H9 (cell line): ENCODE results near the gene COX7A2L. TPM values are rescaled to one million over a fixed set of nuclear protein-coding genes. Genes with fewer than 3 reads are reported as not detected.

ENCODE experiments used
- DNase-seq: peaks from one replicate; pipeline ENCODE4 v3.0.0-alpha.2; 2017
- H2AFZ ChIP-seq: one replicate; pipeline ENCODE4 v1.6.1; 2013; ENCODE audit warnings: mild to moderate bottlenecking, low read length, control low read depth, moderate library complexity
- H2AK5ac ChIP-seq: 2 replicates; pipeline ENCODE4 v1.6.1; 2013; ENCODE audit warnings: low read length, control low read depth, mixed read lengths; ENCODE audit not compliant: insufficient read length
- H2BK120ac ChIP-seq: one replicate; pipeline ENCODE4 v1.6.1; 2013; ENCODE audit warnings: low read depth, mild to moderate bottlenecking, low read length, control low read depth, inconsistent platforms; ENCODE audit not compliant: poor library complexity, severe bottlenecking
- H2BK12ac ChIP-seq: 2 replicates; pipeline ENCODE4 v1.6.1; 2013; ENCODE audit warnings: low read length, control low read depth, mixed read lengths, low read depth; ENCODE audit not compliant: insufficient read length
- H2BK15ac ChIP-seq: 2 replicates; pipeline ENCODE4 v1.6.1; 2013; ENCODE audit warnings: low read depth, low read length, control low read depth
- H2BK20ac ChIP-seq: one replicate; pipeline ENCODE4 v1.6.1; 2013; ENCODE audit warnings: low read depth, mild to moderate bottlenecking, low read length, control low read depth, inconsistent platforms; ENCODE audit not compliant: poor library complexity, severe bottlenecking
- H2BK5ac ChIP-seq: 2 replicates; pipeline ENCODE4 v1.6.1; 2013; ENCODE audit warnings: low read length, control low read depth, mixed read lengths; ENCODE audit not compliant: insufficient read length
- H3K14ac ChIP-seq: 2 replicates; pipeline ENCODE4 v1.6.1; 2013; ENCODE audit warnings: low read length, control low read depth; ENCODE audit not compliant: insufficient read depth
- H3K18ac ChIP-seq: 2 replicates; pipeline ENCODE4 v1.6.1; 2013; ENCODE audit warnings: low read depth, mild to moderate bottlenecking, mixed read lengths, low read length, control low read depth; ENCODE audit not compliant: insufficient read length
- H3K23ac ChIP-seq: 2 replicates; pipeline ENCODE4 v1.6.1; 2013; ENCODE audit warnings: low read length, control low read depth, mixed read lengths, low read depth; ENCODE audit not compliant: insufficient read length
- H3K23me2 ChIP-seq: 2 replicates; pipeline ENCODE4 v1.6.1; 2013; ENCODE audit warnings: low read depth, mild to moderate bottlenecking, mixed read lengths, low read length, control low read depth; ENCODE audit not compliant: insufficient read length, poor library complexity, severe bottlenecking
- H3K27ac ChIP-seq: 2 replicates; pipeline ENCODE4 v1.5.1; 2013; ENCODE audit warnings: low read length, control low read depth, mixed read lengths, low read depth; ENCODE audit not compliant: insufficient read length
- H3K27me3 ChIP-seq: 2 replicates; pipeline ENCODE4 v1.6.1; 2013; ENCODE audit warnings: low read length, control low read depth, inconsistent platforms; ENCODE audit not compliant: insufficient read depth
- H3K4ac ChIP-seq: 2 replicates; pipeline ENCODE4 v1.6.1; 2013; ENCODE audit warnings: low read depth, mild to moderate bottlenecking, control low read depth, inconsistent platforms, low read length, moderate library complexity
- H3K4me1 ChIP-seq: 2 replicates; pipeline ENCODE4 v1.6.1; 2013; ENCODE audit warnings: low read length, control low read depth, inconsistent platforms; ENCODE audit not compliant: insufficient read depth
- H3K4me2 ChIP-seq: 2 replicates; pipeline ENCODE4 v1.6.1; 2013; ENCODE audit warnings: low read length, control low read depth, mixed read lengths; ENCODE audit not compliant: insufficient read length, insufficient read depth
- H3K56ac ChIP-seq: 2 replicates; pipeline ENCODE4 v1.6.1; 2013; ENCODE audit warnings: low read depth, mild to moderate bottlenecking, mixed read lengths, low read length, control low read depth; ENCODE audit not compliant: insufficient read length
- H3K79me1 ChIP-seq: 2 replicates; pipeline ENCODE4 v1.6.1; 2013; ENCODE audit warnings: low read depth, mild to moderate bottlenecking, moderate library complexity, low read length, control low read depth, inconsistent platforms; ENCODE audit not compliant: insufficient read depth, poor library complexity, severe bottlenecking
- H3K79me2 ChIP-seq: 2 replicates; pipeline ENCODE4 v1.6.1; 2013; ENCODE audit warnings: low read length, control low read depth, inconsistent platforms; ENCODE audit not compliant: insufficient read depth
- H3K9ac ChIP-seq: 2 replicates; pipeline ENCODE4 v1.6.1; 2013; ENCODE audit warnings: low read length, control low read depth, mixed read lengths; ENCODE audit not compliant: insufficient read length; ENCODE audit errors: extremely low read depth
- H3K9me3 ChIP-seq: one replicate; pipeline ENCODE4 v1.6.1; 2013; ENCODE audit warnings: low read depth, low read length, inconsistent platforms; ENCODE audit not compliant: control insufficient read depth
- H3T11ph ChIP-seq: one replicate; pipeline ENCODE4 v1.6.1; 2013; ENCODE audit warnings: mild to moderate bottlenecking, low read length, control low read depth, inconsistent platforms
- H4K20me1 ChIP-seq: one replicate; pipeline ENCODE4 v1.6.1; 2013; ENCODE audit not compliant: control insufficient read depth, insufficient read length, insufficient read depth
- H4K5ac ChIP-seq: 2 replicates; pipeline ENCODE4 v1.6.1; 2013; ENCODE audit warnings: low read depth, mild to moderate bottlenecking, mixed read lengths, low read length, control low read depth; ENCODE audit not compliant: insufficient read length
- H4K8ac ChIP-seq: replicated peaks from 2 replicates; pipeline ENCODE4 v1.6.1; 2013; ENCODE audit warnings: low read length, control low read depth, mixed read lengths, low read depth; ENCODE audit not compliant: insufficient read length
- H4K91ac ChIP-seq: 2 replicates; pipeline ENCODE4 v1.6.1; 2013; ENCODE audit warnings: low read depth, mild to moderate bottlenecking, moderate library complexity, mixed read lengths, low read length, control low read depth; ENCODE audit not compliant: insufficient read length
- H3K27ac Mint-ChIP-seq, 3 experiments: 2 replicates in 2 of 3; 3 replicates in 1 of 3; pipeline ENCODE4 v1.8.0; 2020 to 2021; ENCODE audit warnings: mixed read lengths in 3 of 3, mild to moderate bottlenecking in 1 of 3, moderate library complexity in 1 of 3
- H3K27me3 Mint-ChIP-seq: 2 replicates; pipeline ENCODE4 v1.8.0; 2021; ENCODE audit warnings: low read depth, mild to moderate bottlenecking, moderate library complexity, mixed read lengths
- H3K36me3 Mint-ChIP-seq, 3 experiments: 2 replicates in 2 of 3; 3 replicates in 1 of 3; pipeline ENCODE4 v1.8.0; 2020 to 2021; ENCODE audit warnings: low read depth in 3 of 3, mixed read lengths in 3 of 3; ENCODE audit not compliant: insufficient read depth in 1 of 3
- H3K4me1 Mint-ChIP-seq, 2 experiments: 2 replicates each; pipeline ENCODE4 v1.8.0; 2020; ENCODE audit warnings: mixed read lengths in 2 of 2
- H3K4me3 Mint-ChIP-seq, 2 experiments: 2 replicates in 1 of 2; 3 replicates in 1 of 2; pipeline ENCODE4 v1.8.0; 2020 to 2021; ENCODE audit warnings: mild to moderate bottlenecking in 2 of 2, mixed read lengths in 2 of 2, moderate library complexity in 1 of 2
- H3K9me3 Mint-ChIP-seq, 2 experiments: 2 replicates in 1 of 2; 3 replicates in 1 of 2; pipeline ENCODE4 v1.8.0; 2020; ENCODE audit warnings: mild to moderate bottlenecking in 2 of 2, mixed read lengths in 2 of 2, moderate library complexity in 1 of 2
- WGBS: extraction: QIAGEN DNeasy Blood & Tissue Kit; methylation state at CpG from one replicate; pipeline ENCODE4 v1.1.7; 2013; ENCODE audit warnings: missing lambda C conversion rate, low lambda C conversion rate, mixed read lengths; ENCODE audit not compliant: insufficient read length; ENCODE audit errors: extremely low coverage; 5-methylcytosine and 5-hydroxymethylcytosine counted together
- total RNA-seq: library from RNA; stranded (reverse); gene quantifications from 2 replicates; pipeline ENCODE4 v1.2.1, GENCODE V29; 2021
- TF ChIP-seq, protein P1 (sequence below): fragments of 200-600 bp; sonication (generic); conservative IDR thresholded peaks from 3 replicates; pipeline ENCODE4 v1.8.0; 2021; ENCODE audit warnings: antibody characterized with exemption, mild to moderate bottlenecking

COX7A2L gene
- total RNA-seq, 1 experiment from 2014 or later: 102 TPM

DNA sequence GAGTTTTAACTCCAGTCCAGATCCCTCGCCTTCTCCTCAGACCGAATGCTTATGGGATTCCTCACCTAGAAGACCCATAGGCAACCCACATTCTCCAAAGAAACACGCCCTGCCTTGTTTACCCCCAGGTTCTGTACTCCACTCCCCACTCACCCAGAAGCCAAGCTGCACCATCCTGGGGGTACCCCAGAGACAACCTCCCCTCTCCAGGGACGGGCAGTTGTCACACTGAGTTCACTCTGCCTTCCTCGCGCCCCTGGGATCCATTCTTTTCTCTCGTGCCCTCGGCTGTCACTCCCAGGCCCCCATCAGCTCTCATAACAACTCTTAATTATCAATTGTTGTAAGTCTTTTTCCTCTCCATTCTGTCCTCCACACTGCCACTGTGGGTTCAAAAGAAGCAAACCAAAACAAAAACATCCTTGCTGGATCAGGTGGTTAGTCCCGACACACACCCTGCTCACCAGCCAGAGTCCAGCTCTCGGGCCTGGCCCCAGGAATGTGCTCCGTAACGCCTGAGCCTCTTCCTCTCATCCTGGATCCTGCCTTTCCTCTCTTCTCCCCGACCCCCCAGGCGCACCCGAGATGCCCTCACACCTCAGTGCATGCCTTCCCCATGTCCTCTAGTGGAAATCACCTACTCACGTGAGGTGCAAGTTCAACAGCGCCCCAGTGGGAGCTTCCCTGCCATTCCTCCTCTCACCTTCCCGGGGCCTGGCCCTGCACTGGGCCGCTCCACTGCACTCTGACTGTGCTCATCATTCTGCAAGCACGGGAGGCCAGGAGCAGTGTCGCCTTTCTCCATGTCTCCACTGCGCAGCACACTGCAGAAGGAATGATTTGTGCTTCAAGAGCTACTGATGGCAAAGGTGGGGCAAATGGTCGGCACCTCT is 20.7 kb downstream of the COX7A2L start:
- Histone ChIP-seq H3K9me3 (no peaks in the 10 kb centered on the region), H3K79me1 (no peaks in the 10 kb centered on the region), H3K14ac (no peak overlapping the region), H3K23me2 (no peaks in the 10 kb centered on the region), H2BK120ac (no peak overlapping the region), H4K91ac (no peak overlapping the region), H2BK20ac (no peak overlapping the region), H2BK5ac (no peak overlapping the region), H3K18ac (no peak overlapping the region), H3K23ac (no peak overlapping the region), H3K27ac (no peak overlapping the region), H4K5ac (no peak overlapping the region), H2AK5ac (no peak overlapping the region), H4K8ac (no peak overlapping the region), H3K79me2 (no peaks in the 10 kb centered on the region), H2AFZ (no peak overlapping the region), H3K4ac (no peak overlapping the region), H3T11ph (no peak overlapping the region), H3K4me1 (no peaks in the 10 kb centered on the region), H3K56ac (no peak overlapping the region), H4K20me1 (no peaks in the 10 kb centered on the region), H3K9ac (no peak overlapping the region), H2BK12ac (no peak overlapping the region), H3K4me2 (no peak overlapping the region), H2BK15ac (no peak overlapping the region), H3K27me3 (no peaks in the 10 kb centered on the region)
- H3K9me3 Mint-ChIP-seq: no peaks in the 10 kb centered on the region
- no CpG with 5 or more reads among the region's 23 CpGs for WGBS
- no peaks in the 10 kb centered on the region; the same call in 1 of the 2 replicates for H3K27me3 Mint-ChIP-seq
- peaks cover 12 to 20% (median 20%) of the 10 kb centered on the region in 3 experiments; a peak in 6 of 7 replicates for H3K36me3 Mint-ChIP-seq
- TF ChIP-seq, protein P1, sequence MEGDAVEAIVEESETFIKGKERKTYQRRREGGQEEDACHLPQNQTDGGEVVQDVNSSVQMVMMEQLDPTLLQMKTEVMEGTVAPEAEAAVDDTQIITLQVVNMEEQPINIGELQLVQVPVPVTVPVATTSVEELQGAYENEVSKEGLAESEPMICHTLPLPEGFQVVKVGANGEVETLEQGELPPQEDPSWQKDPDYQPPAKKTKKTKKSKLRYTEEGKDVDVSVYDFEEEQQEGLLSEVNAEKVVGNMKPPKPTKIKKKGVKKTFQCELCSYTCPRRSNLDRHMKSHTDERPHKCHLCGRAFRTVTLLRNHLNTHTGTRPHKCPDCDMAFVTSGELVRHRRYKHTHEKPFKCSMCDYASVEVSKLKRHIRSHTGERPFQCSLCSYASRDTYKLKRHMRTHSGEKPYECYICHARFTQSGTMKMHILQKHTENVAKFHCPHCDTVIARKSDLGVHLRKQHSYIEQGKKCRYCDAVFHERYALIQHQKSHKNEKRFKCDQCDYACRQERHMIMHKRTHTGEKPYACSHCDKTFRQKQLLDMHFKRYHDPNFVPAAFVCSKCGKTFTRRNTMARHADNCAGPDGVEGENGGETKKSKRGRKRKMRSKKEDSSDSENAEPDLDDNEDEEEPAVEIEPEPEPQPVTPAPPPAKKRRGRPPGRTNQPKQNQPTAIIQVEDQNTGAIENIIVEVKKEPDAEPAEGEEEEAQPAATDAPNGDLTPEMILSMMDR: no peak
- H3K4me1 Mint-ChIP-seq: peaks cover 10 to 20% of the 10 kb centered on the region in 2 experiments
- H3K27ac Mint-ChIP-seq: peak overlapping the region; percentile 24 to 86 (median 42); a peak in 5 of 7 replicates
- H3K4me3 Mint-ChIP-seq: no peak overlapping the region
- no peak for DNase-seq
